PFSK-1 (cell line): Measurements from ENCODE around the gene NEK7.

Experiments
- POLR2AphosphoS5 ChIP-seq: IDR thresholded peaks from 2 replicates; pipeline ENCODE4 v1.6.1; 2012; ENCODE audit warnings: low read depth, mild to moderate bottlenecking, control low read depth, low read length, moderate library complexity
- SIN3A ChIP-seq: IDR thresholded peaks from 2 replicates; pipeline ENCODE4 v1.6.1; 2012; ENCODE audit warnings: mild to moderate bottlenecking, low read length, moderate library complexity, borderline replicate concordance; ENCODE audit not compliant: insufficient read depth
- TAF1 ChIP-seq: IDR thresholded peaks from 2 replicates; pipeline ENCODE4 v1.6.1; 2012; ENCODE audit warnings: low read length, control low read depth, borderline replicate concordance; ENCODE audit not compliant: insufficient read depth
- TF ChIP-seq, protein P1 (sequence below), 2 experiments: IDR thresholded peaks; 2 replicates each; pipeline versions ENCODE4 v1.6.1 to v1.8.0; 2011 to 2012; ENCODE audit warnings: low read depth in 2 of 2, low read length in 2 of 2, control low read depth in 1 of 2, inconsistent platforms in 1 of 2, mild to moderate bottlenecking in 1 of 2, moderate library complexity in 1 of 2; ENCODE audit not compliant: insufficient read depth in 1 of 2

DNA sequence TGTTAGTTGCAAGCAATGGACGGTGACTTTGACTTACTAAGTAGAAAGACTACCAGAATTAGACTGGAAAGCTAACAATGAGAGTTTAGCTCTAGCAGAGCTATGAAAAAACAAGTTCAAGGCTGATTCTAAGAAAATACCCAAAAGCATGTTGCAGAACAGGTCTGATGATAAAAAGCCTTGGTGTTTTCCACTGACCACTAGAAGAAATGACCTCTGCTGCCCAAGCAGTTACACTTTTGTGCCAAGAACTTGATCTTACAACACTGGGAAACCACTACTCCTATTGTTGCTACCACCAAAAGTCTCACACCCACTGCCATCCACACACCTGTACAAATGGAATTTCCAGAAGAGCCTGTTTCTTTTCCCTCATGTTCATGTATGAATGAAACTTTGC, 21.4 kb upstream of the NEK7 start:
- TF ChIP-seq POLR2AphosphoS5: no peak
- TF ChIP-seq, protein P1, sequence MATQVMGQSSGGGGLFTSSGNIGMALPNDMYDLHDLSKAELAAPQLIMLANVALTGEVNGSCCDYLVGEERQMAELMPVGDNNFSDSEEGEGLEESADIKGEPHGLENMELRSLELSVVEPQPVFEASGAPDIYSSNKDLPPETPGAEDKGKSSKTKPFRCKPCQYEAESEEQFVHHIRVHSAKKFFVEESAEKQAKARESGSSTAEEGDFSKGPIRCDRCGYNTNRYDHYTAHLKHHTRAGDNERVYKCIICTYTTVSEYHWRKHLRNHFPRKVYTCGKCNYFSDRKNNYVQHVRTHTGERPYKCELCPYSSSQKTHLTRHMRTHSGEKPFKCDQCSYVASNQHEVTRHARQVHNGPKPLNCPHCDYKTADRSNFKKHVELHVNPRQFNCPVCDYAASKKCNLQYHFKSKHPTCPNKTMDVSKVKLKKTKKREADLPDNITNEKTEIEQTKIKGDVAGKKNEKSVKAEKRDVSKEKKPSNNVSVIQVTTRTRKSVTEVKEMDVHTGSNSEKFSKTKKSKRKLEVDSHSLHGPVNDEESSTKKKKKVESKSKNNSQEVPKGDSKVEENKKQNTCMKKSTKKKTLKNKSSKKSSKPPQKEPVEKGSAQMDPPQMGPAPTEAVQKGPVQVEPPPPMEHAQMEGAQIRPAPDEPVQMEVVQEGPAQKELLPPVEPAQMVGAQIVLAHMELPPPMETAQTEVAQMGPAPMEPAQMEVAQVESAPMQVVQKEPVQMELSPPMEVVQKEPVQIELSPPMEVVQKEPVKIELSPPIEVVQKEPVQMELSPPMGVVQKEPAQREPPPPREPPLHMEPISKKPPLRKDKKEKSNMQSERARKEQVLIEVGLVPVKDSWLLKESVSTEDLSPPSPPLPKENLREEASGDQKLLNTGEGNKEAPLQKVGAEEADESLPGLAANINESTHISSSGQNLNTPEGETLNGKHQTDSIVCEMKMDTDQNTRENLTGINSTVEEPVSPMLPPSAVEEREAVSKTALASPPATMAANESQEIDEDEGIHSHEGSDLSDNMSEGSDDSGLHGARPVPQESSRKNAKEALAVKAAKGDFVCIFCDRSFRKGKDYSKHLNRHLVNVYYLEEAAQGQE (IDR thresholded peaks at IDR 0.05; ENCODE audit: insufficient read depth in 1 of 2, low read depth in 2 of 2, low read length in 2 of 2): no peak
- no peak for TF ChIP-seq SIN3A
- TF ChIP-seq TAF1: no peak
